ENCODE results near the gene DOCK9.

- TF ChIP-seq, protein P1, sequence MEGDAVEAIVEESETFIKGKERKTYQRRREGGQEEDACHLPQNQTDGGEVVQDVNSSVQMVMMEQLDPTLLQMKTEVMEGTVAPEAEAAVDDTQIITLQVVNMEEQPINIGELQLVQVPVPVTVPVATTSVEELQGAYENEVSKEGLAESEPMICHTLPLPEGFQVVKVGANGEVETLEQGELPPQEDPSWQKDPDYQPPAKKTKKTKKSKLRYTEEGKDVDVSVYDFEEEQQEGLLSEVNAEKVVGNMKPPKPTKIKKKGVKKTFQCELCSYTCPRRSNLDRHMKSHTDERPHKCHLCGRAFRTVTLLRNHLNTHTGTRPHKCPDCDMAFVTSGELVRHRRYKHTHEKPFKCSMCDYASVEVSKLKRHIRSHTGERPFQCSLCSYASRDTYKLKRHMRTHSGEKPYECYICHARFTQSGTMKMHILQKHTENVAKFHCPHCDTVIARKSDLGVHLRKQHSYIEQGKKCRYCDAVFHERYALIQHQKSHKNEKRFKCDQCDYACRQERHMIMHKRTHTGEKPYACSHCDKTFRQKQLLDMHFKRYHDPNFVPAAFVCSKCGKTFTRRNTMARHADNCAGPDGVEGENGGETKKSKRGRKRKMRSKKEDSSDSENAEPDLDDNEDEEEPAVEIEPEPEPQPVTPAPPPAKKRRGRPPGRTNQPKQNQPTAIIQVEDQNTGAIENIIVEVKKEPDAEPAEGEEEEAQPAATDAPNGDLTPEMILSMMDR (IDR thresholded peaks at IDR 0.05), result no peak
- TF ChIP-seq ZBTB33 (IDR thresholded peaks at IDR 0.05; ENCODE audit: borderline replicate concordance, low read depth) (no peak), EP300 (IDR thresholded peaks at IDR 0.05; ENCODE audit: borderline replicate concordance in 1 of 2, low read depth in 1 of 2, low read length in 1 of 2) (no peak), TAF1 (IDR thresholded peaks at IDR 0.05; ENCODE audit: borderline replicate concordance, low read depth, low read length) (no peak), TEAD4 (IDR thresholded peaks at IDR 0.05; ENCODE audit: borderline replicate concordance, insufficient read depth) (no peak), RFX5 (IDR thresholded peaks at IDR 0.05; ENCODE audit: low read length) (no peak)
- TF ChIP-seq, protein P2, sequence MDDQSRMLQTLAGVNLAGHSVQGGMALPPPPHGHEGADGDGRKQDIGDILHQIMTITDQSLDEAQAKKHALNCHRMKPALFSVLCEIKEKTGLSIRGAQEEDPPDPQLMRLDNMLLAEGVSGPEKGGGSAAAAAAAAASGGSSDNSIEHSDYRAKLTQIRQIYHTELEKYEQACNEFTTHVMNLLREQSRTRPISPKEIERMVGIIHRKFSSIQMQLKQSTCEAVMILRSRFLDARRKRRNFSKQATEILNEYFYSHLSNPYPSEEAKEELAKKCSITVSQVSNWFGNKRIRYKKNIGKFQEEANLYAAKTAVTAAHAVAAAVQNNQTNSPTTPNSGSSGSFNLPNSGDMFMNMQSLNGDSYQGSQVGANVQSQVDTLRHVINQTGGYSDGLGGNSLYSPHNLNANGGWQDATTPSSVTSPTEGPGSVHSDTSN (IDR thresholded peaks at IDR 0.05), result no peak
- TF ChIP-seq, protein P3, sequence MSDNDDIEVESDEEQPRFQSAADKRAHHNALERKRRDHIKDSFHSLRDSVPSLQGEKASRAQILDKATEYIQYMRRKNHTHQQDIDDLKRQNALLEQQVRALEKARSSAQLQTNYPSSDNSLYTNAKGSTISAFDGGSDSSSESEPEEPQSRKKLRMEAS (IDR thresholded peaks at IDR 0.05; ENCODE audit: low read depth), result no peak
These were observed 135.8 kb downstream of the DOCK9 start for GRCh38 chr13:98842070-98842469.

All from SK-N-SH (cell line).